ENCODE data around the gene ARF1. TPM values are rescaled to one million over a fixed set of nuclear protein-coding genes. Genes with fewer than 3 reads are reported as not detected.

ARF1 gene
- total and polyA plus RNA-seq, 2 of the 13 experiments (the other 11 are each of a cell fraction or from before 2014, with no cell fraction given), result 186 to 327 TPM

DNA sequence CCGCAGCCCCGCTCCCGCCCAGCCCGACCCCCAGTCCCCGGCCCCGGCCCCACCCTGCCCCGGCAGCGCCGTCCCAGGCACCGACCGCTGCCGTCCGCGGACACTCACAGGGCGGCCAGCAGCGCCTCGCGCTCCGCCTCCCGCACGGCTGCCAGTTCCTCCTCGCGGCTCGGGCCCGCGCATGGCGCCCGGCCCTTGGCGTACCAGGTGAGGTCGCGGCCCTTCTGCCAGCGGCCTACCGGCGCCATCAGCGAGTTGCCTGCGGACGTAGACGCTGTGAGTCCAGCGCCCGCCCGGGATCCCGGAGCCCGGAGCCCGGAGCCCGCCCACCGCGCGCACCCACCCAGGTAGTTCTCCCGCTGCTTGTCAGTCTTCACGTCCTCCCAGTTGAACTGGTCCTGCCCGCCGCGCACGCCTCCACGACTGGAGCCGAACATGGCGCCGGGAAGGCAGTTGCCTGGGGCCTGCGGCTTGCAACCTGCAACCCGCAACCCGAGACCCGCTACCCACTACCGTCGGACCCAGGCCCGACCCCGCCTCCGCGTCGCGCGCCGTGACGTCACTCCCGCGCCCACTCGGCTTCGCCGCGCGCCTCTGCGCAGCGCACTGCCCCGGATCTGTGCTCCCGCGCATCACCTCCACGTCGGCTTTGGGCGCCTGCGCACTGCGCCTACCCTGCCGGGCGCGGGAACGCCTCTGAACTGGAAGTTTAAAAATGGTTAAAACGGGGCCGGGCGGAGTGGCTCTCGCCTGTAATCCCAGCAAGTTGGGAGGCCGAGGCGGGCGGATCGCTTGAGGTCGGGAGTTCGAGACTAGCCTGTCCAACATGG, 20.5 kb downstream of the ARF1 start, which contains the start of gene C1orf35 (continued):
- TF ChIP-seq, protein P1, sequence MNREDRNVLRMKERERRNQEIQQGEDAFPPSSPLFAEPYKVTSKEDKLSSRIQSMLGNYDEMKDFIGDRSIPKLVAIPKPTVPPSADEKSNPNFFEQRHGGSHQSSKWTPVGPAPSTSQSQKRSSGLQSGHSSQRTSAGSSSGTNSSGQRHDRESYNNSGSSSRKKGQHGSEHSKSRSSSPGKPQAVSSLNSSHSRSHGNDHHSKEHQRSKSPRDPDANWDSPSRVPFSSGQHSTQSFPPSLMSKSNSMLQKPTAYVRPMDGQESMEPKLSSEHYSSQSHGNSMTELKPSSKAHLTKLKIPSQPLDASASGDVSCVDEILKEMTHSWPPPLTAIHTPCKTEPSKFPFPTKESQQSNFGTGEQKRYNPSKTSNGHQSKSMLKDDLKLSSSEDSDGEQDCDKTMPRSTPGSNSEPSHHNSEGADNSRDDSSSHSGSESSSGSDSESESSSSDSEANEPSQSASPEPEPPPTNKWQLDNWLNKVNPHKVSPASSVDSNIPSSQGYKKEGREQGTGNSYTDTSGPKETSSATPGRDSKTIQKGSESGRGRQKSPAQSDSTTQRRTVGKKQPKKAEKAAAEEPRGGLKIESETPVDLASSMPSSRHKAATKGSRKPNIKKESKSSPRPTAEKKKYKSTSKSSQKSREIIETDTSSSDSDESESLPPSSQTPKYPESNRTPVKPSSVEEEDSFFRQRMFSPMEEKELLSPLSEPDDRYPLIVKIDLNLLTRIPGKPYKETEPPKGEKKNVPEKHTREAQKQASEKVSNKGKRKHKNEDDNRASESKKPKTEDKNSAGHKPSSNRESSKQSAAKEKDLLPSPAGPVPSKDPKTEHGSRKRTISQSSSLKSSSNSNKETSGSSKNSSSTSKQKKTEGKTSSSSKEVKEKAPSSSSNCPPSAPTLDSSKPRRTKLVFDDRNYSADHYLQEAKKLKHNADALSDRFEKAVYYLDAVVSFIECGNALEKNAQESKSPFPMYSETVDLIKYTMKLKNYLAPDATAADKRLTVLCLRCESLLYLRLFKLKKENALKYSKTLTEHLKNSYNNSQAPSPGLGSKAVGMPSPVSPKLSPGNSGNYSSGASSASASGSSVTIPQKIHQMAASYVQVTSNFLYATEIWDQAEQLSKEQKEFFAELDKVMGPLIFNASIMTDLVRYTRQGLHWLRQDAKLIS (CRISPR knock-in tag; IDR thresholded peaks at IDR 0.05), result no peak
- TF ChIP-seq ZNF318 (CRISPR knock-in tag; IDR thresholded peaks at IDR 0.05) (no peak), BCL6 (CRISPR knock-in tag; IDR thresholded peaks at IDR 0.05) (peak; percentile 27), NCOA1 (CRISPR knock-in tag; IDR thresholded peaks at IDR 0.05) (peak; percentile 85; the same call in 1 of the 2 replicates), ARNTL (CRISPR knock-in tag; IDR thresholded peaks at IDR 0.05) (peak; percentile 78), MIXL1 (CRISPR knock-in tag; IDR thresholded peaks at IDR 0.05) (peak; percentile 48; the same call in 1 of the 2 replicates), JARID2 (CRISPR knock-in tag; IDR thresholded peaks at IDR 0.05; ENCODE audit: insufficient replicate concordance) (peak; percentile 76), AGO1 (IDR thresholded peaks at IDR 0.05; ENCODE audit: low read depth, low read length, poor library complexity, severe bottlenecking) (no peak), MLLT10 (CRISPR knock-in tag; IDR thresholded peaks at IDR 0.05) (no peak), ZEB1 (IDR thresholded peaks at IDR 0.05; ENCODE audit: insufficient replicate concordance, low read depth) (no peak), ATM (IDR thresholded peaks at IDR 0.05; ENCODE audit: borderline replicate concordance) (no peak), BATF2 (CRISPR knock-in tag; IDR thresholded peaks at IDR 0.05) (peak; percentile 88; the same call in 1 of the 2 replicates), SRF (IDR thresholded peaks at IDR 0.05; ENCODE audit: low read depth, low read length) (no peak; the same call in 1 of the 2 replicates), ZNF790 (CRISPR knock-in tag; IDR thresholded peaks at IDR 0.05; ENCODE audit: borderline replicate concordance) (no peak), NBN (conservative IDR thresholded peaks at IDR 0.05) (no peak), ZNF34 (CRISPR knock-in tag; IDR thresholded peaks at IDR 0.05; ENCODE audit: borderline replicate concordance) (no peak), ELF1 (CRISPR knock-in tag; IDR thresholded peaks at IDR 0.05) (0 out of 2 replicates have a peak, but pooled peaks have one; percentile 17)
